Astrocyte (in vitro differentiated cells and primary cell): ENCODE results near the gene APPL1. TPM values are rescaled to one million over a fixed set of nuclear protein-coding genes. Genes with fewer than 3 reads are reported as not detected.

Experiments
- DNase-seq: peaks from one replicate; pipeline ENCODE4 v3.0.0-alpha.2; 2010; ENCODE audit warnings: low read depth
- FAIRE-seq: peaks from 2 replicates; lab custom pipeline; 2011; peaks lifted over from hg19 to GRCh38; lab: Jason Lieb, UNC
- H2AFZ ChIP-seq: 2 replicates; pipeline ENCODE4 v1.6.0; 2012; ENCODE audit warnings: low read depth, low read length, inconsistent platforms
- H3K27ac ChIP-seq: 2 replicates; pipeline ENCODE4 v1.5.1; 2011; ENCODE audit warnings: low read depth, low read length, inconsistent platforms
- H3K27me3 ChIP-seq: 2 replicates; pipeline ENCODE4 v1.6.0; 2011; ENCODE audit warnings: low read length, inconsistent platforms; ENCODE audit not compliant: insufficient read depth
- H3K36me3 ChIP-seq: 2 replicates; pipeline ENCODE4 v1.5.1; 2011; ENCODE audit warnings: low read length, inconsistent platforms; ENCODE audit not compliant: insufficient read depth
- H3K4me1 ChIP-seq: 2 replicates; pipeline ENCODE4 v1.5.1; 2011; ENCODE audit warnings: low read length, inconsistent platforms; ENCODE audit not compliant: insufficient read depth
- H3K4me2 ChIP-seq: 2 replicates; pipeline ENCODE4 v1.6.0; 2012; ENCODE audit warnings: low read length, inconsistent platforms
- H3K4me3 ChIP-seq: 2 replicates; pipeline ENCODE4 v1.5.1; 2011; ENCODE audit warnings: low read depth, mild to moderate bottlenecking, low read length, inconsistent platforms; ENCODE audit not compliant: insufficient read depth
- H3K79me2 ChIP-seq: 2 replicates; pipeline ENCODE4 v1.6.0; 2012; ENCODE audit warnings: mild to moderate bottlenecking, low read length, inconsistent platforms; ENCODE audit not compliant: insufficient read depth
- H3K9ac ChIP-seq: 2 replicates; pipeline ENCODE4 v1.6.0; 2012; ENCODE audit warnings: mild to moderate bottlenecking, low read length, inconsistent platforms
- H3K9me3 ChIP-seq: 2 replicates; pipeline ENCODE4 v1.5.1; 2012; ENCODE audit warnings: low read depth, mild to moderate bottlenecking, low read length, inconsistent platforms; ENCODE audit not compliant: insufficient read depth
- H4K20me1 ChIP-seq: 2 replicates; pipeline ENCODE4 v1.6.0; 2012; ENCODE audit warnings: low read length, inconsistent platforms; ENCODE audit not compliant: insufficient read depth
- H3K27ac Mint-ChIP-seq: one replicate; pipeline ENCODE4 v1.8.0; 2021; ENCODE audit warnings: mild to moderate bottlenecking, mixed read lengths; ENCODE audit not compliant: unreplicated experiment
- H3K27me3 Mint-ChIP-seq: one replicate; pipeline ENCODE4 v1.8.0; 2021; ENCODE audit warnings: low read depth, mixed read lengths; ENCODE audit not compliant: unreplicated experiment
- H3K36me3 Mint-ChIP-seq: one replicate; pipeline ENCODE4 v1.8.0; 2021; ENCODE audit warnings: low read depth, mixed read lengths; ENCODE audit not compliant: unreplicated experiment
- H3K4me1 Mint-ChIP-seq: one replicate; pipeline ENCODE4 v1.8.0; 2021; ENCODE audit warnings: low read depth, mixed read lengths; ENCODE audit not compliant: unreplicated experiment
- H3K4me3 Mint-ChIP-seq: one replicate; pipeline ENCODE4 v1.8.0; 2021; ENCODE audit warnings: mild to moderate bottlenecking, moderate library complexity, mixed read lengths; ENCODE audit not compliant: unreplicated experiment
- H3K9me3 Mint-ChIP-seq: one replicate; pipeline ENCODE4 v1.8.0; 2021; ENCODE audit warnings: mild to moderate bottlenecking, mixed read lengths; ENCODE audit not compliant: unreplicated experiment
- EZH2 ChIP-seq: IDR thresholded peaks from 2 replicates; pipeline ENCODE4 v1.6.1; 2012; ENCODE audit warnings: mild to moderate bottlenecking, low read length, inconsistent platforms; ENCODE audit not compliant: insufficient read depth
- total RNA-seq: library from RNA; stranded (reverse); gene quantifications from 2 replicates; pipeline ENCODE4 v1.2.1, GENCODE V29; 2021
- TF ChIP-seq, protein P1 (sequence below): IDR thresholded peaks from 2 replicates; pipeline ENCODE4 v1.5.1; 2011; ENCODE audit warnings: low read depth, mild to moderate bottlenecking, inconsistent platforms, low read length, moderate library complexity; ENCODE audit not compliant: insufficient read depth

APPL1 gene
- total RNA-seq, 1 donor from 2014 or later, result 27.7 TPM

DNA sequence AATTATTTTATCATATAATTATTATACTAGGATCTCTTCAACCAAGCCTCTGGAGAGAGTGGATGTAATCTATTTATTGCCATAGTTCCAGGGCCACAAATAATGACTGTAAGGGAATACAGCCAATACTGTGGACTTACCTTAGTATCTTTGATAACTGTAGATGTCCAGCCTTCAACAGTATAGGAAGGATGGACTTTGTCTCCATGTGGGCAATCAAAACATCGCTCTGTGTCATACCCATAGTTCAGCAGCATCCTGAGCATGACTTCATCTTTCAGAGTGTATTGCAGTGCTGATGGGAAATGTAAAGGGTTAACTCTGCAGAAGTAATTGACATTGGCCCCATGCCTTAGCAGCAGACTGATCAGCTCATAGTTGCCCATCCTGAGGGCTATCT is 50.7 kb downstream of the APPL1 start:
- Histone ChIP-seq H3K9ac (no peak overlapping the region), H3K4me2 (no peak overlapping the region), H3K4me1 (peaks cover 4% of the 10 kb centered on the region), H3K36me3 (peaks cover 3% of the 10 kb centered on the region), H3K4me3 (no peak overlapping the region), H4K20me1 (no peaks in the 10 kb centered on the region), H3K27ac (no peak overlapping the region), H2AFZ (no peak overlapping the region), H3K79me2 (no peaks in the 10 kb centered on the region), H3K27me3 (no peaks in the 10 kb centered on the region), H3K9me3 (no peaks in the 10 kb centered on the region)
- peaks cover 10% of the 10 kb centered on the region for H3K36me3 Mint-ChIP-seq
- H3K9me3 Mint-ChIP-seq, result no peaks in the 10 kb centered on the region
- no peak overlapping the region for H3K4me3 Mint-ChIP-seq
- DNase-seq (no peak), FAIRE-seq (no peak)
- TF ChIP-seq EZH2, result no peak
- TF ChIP-seq, protein P1, sequence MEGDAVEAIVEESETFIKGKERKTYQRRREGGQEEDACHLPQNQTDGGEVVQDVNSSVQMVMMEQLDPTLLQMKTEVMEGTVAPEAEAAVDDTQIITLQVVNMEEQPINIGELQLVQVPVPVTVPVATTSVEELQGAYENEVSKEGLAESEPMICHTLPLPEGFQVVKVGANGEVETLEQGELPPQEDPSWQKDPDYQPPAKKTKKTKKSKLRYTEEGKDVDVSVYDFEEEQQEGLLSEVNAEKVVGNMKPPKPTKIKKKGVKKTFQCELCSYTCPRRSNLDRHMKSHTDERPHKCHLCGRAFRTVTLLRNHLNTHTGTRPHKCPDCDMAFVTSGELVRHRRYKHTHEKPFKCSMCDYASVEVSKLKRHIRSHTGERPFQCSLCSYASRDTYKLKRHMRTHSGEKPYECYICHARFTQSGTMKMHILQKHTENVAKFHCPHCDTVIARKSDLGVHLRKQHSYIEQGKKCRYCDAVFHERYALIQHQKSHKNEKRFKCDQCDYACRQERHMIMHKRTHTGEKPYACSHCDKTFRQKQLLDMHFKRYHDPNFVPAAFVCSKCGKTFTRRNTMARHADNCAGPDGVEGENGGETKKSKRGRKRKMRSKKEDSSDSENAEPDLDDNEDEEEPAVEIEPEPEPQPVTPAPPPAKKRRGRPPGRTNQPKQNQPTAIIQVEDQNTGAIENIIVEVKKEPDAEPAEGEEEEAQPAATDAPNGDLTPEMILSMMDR, result no peak
- no peak overlapping the region for H3K27ac Mint-ChIP-seq
- peaks cover 14% of the 10 kb centered on the region for H3K4me1 Mint-ChIP-seq
- H3K27me3 Mint-ChIP-seq, result no peaks in the 10 kb centered on the region

DNA sequence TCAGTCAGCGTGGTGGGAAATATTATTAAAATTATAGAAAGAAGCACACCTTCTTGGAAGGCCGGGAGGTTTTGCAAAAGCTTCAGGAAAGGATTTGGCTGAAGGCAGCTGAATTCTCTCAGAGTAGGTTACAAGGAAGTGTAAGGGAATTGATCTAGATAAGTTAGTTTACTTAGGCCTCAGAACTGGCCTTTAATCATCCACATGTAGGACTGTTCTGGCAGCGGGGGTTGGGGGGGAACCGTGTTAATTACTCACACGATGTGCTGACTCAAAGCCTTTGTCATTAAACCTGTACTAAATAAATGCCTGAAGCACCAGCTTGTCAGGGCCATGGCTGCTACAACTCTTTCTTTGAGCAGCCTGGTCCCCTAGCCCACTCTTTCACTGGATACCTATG is 52.2 kb downstream of the APPL1 start:
- Histone ChIP-seq H4K20me1 (no peaks in the 10 kb centered on the region), H3K79me2 (no peaks in the 10 kb centered on the region), H3K9ac (no peak overlapping the region), H3K9me3 (no peaks in the 10 kb centered on the region), H3K36me3 (peaks cover 2% of the 10 kb centered on the region), H3K27me3 (no peaks in the 10 kb centered on the region), H3K27ac (no peak overlapping the region), H2AFZ (no peak overlapping the region), H3K4me3 (no peak overlapping the region), H3K4me1 (peaks cover 4% of the 10 kb centered on the region), H3K4me2 (no peak overlapping the region)
- no peaks in the 10 kb centered on the region for H3K9me3 Mint-ChIP-seq
- FAIRE-seq (no peak), DNase-seq (no peak)
- H3K4me1 Mint-ChIP-seq, result peaks cover 14% of the 10 kb centered on the region
- no peak overlapping the region for H3K27ac Mint-ChIP-seq
- peaks cover 8% of the 10 kb centered on the region for H3K36me3 Mint-ChIP-seq
- TF ChIP-seq, protein P1, result no peak
- no peak overlapping the region for H3K4me3 Mint-ChIP-seq
- no peaks in the 10 kb centered on the region for H3K27me3 Mint-ChIP-seq

DNA sequence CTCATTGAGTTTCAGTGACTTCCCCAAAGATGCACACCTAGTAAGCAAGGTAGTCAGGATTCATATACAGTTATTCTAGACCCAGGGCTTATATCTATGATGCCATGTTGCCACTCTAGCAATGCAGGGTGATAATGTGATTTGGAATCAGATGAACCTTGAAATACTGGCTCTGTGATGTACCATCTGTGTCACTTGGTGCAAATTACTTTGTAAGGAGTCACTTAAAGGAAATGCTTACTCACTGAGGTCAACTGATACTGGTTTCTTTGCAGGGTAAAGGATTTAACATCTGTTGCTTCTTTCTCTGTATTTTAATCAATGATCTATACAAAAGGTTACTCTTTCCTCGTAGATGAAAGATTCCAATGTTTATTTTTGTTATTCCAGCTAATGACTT is 54.2 kb downstream of the APPL1 start:
- H3K4me1 Mint-ChIP-seq, result peaks cover 14% of the 10 kb centered on the region
- no peak overlapping the region for H3K9ac ChIP-seq
- H3K79me2 ChIP-seq, result no peaks in the 10 kb centered on the region
- H3K27me3 ChIP-seq, result no peaks in the 10 kb centered on the region
- no peaks in the 10 kb centered on the region for H4K20me1 ChIP-seq
- H3K9me3 Mint-ChIP-seq, result peaks cover 3% of the 10 kb centered on the region
- no peaks in the 10 kb centered on the region for H3K9me3 ChIP-seq
- no peaks in the 10 kb centered on the region for H3K27me3 Mint-ChIP-seq
- peaks cover 4% of the 10 kb centered on the region for H3K4me1 ChIP-seq
- no peak overlapping the region for H3K4me3 ChIP-seq
- peaks cover 8% of the 10 kb centered on the region for H3K36me3 Mint-ChIP-seq
- FAIRE-seq, result no peak
- no peak for TF ChIP-seq EZH2
- TF ChIP-seq, protein P1, result no peak
- no peak overlapping the region for H3K27ac ChIP-seq
- no peak overlapping the region for H2AFZ ChIP-seq
- H3K4me2 ChIP-seq, result no peak overlapping the region
- H3K36me3 ChIP-seq, result no peaks in the 10 kb centered on the region
- H3K27ac Mint-ChIP-seq, result peak overlapping the region; percentile 53
- no peak overlapping the region for H3K4me3 Mint-ChIP-seq
- DNase-seq, result peak; percentile 52
